Transverse colon (tissue), 4 donors: Measurements from ENCODE around the gene KRTAP10-6.

ENCODE experiments used
- EP300 ChIP-seq: sonication (generic); formaldehyde crosslinking; IDR thresholded peaks from one replicate; pipeline ENCODE4 v1.6.1; 2017; ENCODE audit warnings: antibody characterized with exemption, low read depth
- POLR2A ChIP-seq: fragments of 450-650 bp; IDR thresholded peaks from one replicate; pipeline ENCODE4 v1.6.1; 2016; ENCODE audit warnings: antibody characterized with exemption, mild to moderate bottlenecking, moderate library complexity
- POLR2AphosphoS5 ChIP-seq, 3 donors: sonication (generic); formaldehyde crosslinking; IDR thresholded peaks; one replicate each; pipeline ENCODE4 v1.6.1; 2016; ENCODE audit warnings: antibody characterized with exemption in 3 of 3
- TF ChIP-seq, protein P1 (sequence below), 5 experiments: fragments of 200-600 bp in 3 of 5; fragments of 450-650 bp in 2 of 5; sonication (generic) in 3 of 5; IDR thresholded peaks; 1 replicate in 2 of 5; 2 replicates in 3 of 5; pipeline ENCODE4 v1.5.1; 2016 to 2017; ENCODE audit warnings: antibody characterized with exemption in 5 of 5, inconsistent platforms in 3 of 5, mild to moderate bottlenecking in 2 of 5, moderate library complexity in 1 of 5

GRCh38 chr21:44640761-44641160 is 48.5 kb upstream of the KRTAP10-6 start:
- TF ChIP-seq, protein P1, sequence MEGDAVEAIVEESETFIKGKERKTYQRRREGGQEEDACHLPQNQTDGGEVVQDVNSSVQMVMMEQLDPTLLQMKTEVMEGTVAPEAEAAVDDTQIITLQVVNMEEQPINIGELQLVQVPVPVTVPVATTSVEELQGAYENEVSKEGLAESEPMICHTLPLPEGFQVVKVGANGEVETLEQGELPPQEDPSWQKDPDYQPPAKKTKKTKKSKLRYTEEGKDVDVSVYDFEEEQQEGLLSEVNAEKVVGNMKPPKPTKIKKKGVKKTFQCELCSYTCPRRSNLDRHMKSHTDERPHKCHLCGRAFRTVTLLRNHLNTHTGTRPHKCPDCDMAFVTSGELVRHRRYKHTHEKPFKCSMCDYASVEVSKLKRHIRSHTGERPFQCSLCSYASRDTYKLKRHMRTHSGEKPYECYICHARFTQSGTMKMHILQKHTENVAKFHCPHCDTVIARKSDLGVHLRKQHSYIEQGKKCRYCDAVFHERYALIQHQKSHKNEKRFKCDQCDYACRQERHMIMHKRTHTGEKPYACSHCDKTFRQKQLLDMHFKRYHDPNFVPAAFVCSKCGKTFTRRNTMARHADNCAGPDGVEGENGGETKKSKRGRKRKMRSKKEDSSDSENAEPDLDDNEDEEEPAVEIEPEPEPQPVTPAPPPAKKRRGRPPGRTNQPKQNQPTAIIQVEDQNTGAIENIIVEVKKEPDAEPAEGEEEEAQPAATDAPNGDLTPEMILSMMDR (IDR thresholded peaks at IDR 0.05), result no peak
- TF ChIP-seq POLR2AphosphoS5 (IDR thresholded peaks at IDR 0.05), result no peak
- TF ChIP-seq EP300, result no peak
- TF ChIP-seq POLR2A, result no peak
